K562 (cell line): Measurements from ENCODE around the gene KRTAP10-12. TPM values are rescaled to one million over a fixed set of nuclear protein-coding genes. Genes with fewer than 3 reads are reported as not detected.

Source experiments
- ATAC-seq: fragments of 200-7000 bp; cut with Tn5 transposase; 3 replicates; pipeline ENCODE4 v1.9.1; 2020; ENCODE audit warnings: moderate library complexity
- BruUV-seq: library from RNA; stranded (reverse); fragments of 400-500 nt; replicated peaks from 2 replicates; lab custom pipeline; 2021; lab: Mats Ljungman, UMichigan
- CTCF ChIA-PET: fragments of 300-600 bp; formaldehyde crosslinking; extraction: SDS; loops from one replicate; lab custom pipeline; 2021; ENCODE audit warnings: low intra/inter-chr PET ratio; lab: Yijun Ruan, JAX
- POLR2A ChIA-PET: fragments of 300-600, 350-650 bp; sonication (Branson Sonifier 250); formaldehyde crosslinking; extraction: SDS; loops from one replicate; lab custom pipeline; 2021; ENCODE audit warnings: antibody characterized with exemption, inconsistent platforms; lab: Yijun Ruan, JAX
- DNase-seq, 4 experiments: peaks; one replicate each; pipeline versions ENCODE4 v3.0.0 to v3.0.0-alpha.2; 2011 to 2018; ENCODE audit warnings: low spot score in 3 of 4, mixed read lengths in 3 of 4; ENCODE audit errors: extremely low read depth in 1 of 4
- FAIRE-seq: peaks from 2 replicates; lab custom pipeline; 2011; peaks lifted over from hg19 to GRCh38; lab: Jason Lieb, UNC
- H2AFZ ChIP-seq: 2 replicates; pipeline ENCODE4 v1.6.0; 2011; ENCODE audit warnings: low read depth, low read length, control low read depth, inconsistent platforms
- H3K27ac ChIP-seq: fragments of 200-600 bp; 3 replicates; pipeline ENCODE4 v1.8.0; 2011; ENCODE audit warnings: low read depth, mild to moderate bottlenecking, control low read depth, inconsistent platforms, low read length, moderate library complexity, mixed read lengths; ENCODE audit errors: extremely low read depth
- H3K27me3 ChIP-seq, 2 experiments: fragments of 300-600 bp in 1 of 2; 2 replicates in 1 of 2; 3 replicates in 1 of 2; pipeline versions ENCODE4 v1.6.0 to v1.8.0; 2011; ENCODE audit warnings: inconsistent platforms in 2 of 2, low read length in 2 of 2, mild to moderate bottlenecking in 1 of 2, mixed read lengths in 1 of 2, moderate library complexity in 1 of 2; ENCODE audit not compliant: control insufficient read depth in 2 of 2, insufficient read depth in 2 of 2
- H3K36me3 ChIP-seq: fragments of 300-600 bp; 3 replicates; pipeline ENCODE4 v1.8.0; 2011; ENCODE audit warnings: mild to moderate bottlenecking, low read length, inconsistent platforms; ENCODE audit not compliant: control insufficient read depth, insufficient read depth
- H3K4me1 ChIP-seq, 2 experiments: fragments of 200-600 bp in 1 of 2; replicated peaks in 1 of 2; 2 replicates in 1 of 2; 3 replicates in 1 of 2; pipeline versions ENCODE4 v1.5.1 to v1.8.0; 2011; ENCODE audit warnings: inconsistent platforms in 2 of 2, low read length in 2 of 2, mild to moderate bottlenecking in 1 of 2, mixed read lengths in 1 of 2, moderate library complexity in 1 of 2; ENCODE audit not compliant: control insufficient read depth in 2 of 2, insufficient read depth in 2 of 2
- H3K4me2 ChIP-seq: 2 replicates; pipeline ENCODE4 v1.6.1; 2011; ENCODE audit warnings: low read length, control low read depth, inconsistent platforms, mixed read lengths; ENCODE audit not compliant: insufficient read depth
- H3K4me3 ChIP-seq: fragments of 200-600 bp; sonication (generic), shearing (Covaris generic); 2 replicates; pipeline ENCODE4 v1.5.1; 2016; ENCODE audit warnings: control low read depth, inconsistent platforms
- H3K79me2 ChIP-seq: fragments of 200-600 bp; 3 replicates; pipeline ENCODE4 v1.8.0; 2011; ENCODE audit warnings: low read length, inconsistent platforms; ENCODE audit not compliant: control insufficient read depth, insufficient read depth
- H3K9ac ChIP-seq, 2 experiments: 2 replicates each; pipeline versions ENCODE4 v1.6.0 to v1.6.1; 2011; ENCODE audit warnings: low read depth in 2 of 2, low read length in 2 of 2, control low read depth in 1 of 2, inconsistent platforms in 1 of 2, mild to moderate bottlenecking in 1 of 2, mixed read lengths in 1 of 2; ENCODE audit not compliant: insufficient read depth in 1 of 2
- H3K9me1 ChIP-seq: one replicate; pipeline ENCODE4 v1.6.0; 2011; ENCODE audit warnings: inconsistent platforms, mild to moderate bottlenecking, low read length, moderate library complexity; ENCODE audit not compliant: control insufficient read depth, insufficient read depth
- H3K9me3 ChIP-seq: replicated peaks from 2 replicates; pipeline ENCODE4 v1.5.1; 2011; ENCODE audit warnings: low read depth, low read length, inconsistent platforms; ENCODE audit not compliant: control insufficient read depth, insufficient read depth
- H4K20me1 ChIP-seq: replicated peaks from 2 replicates; pipeline ENCODE4 v1.6.1; 2011; ENCODE audit warnings: low read length, inconsistent platforms, mixed read lengths; ENCODE audit not compliant: control insufficient read depth, insufficient read depth
- DNMT1 ChIP-seq: fragments of 450-650 bp; IDR thresholded peaks from 2 replicates; pipeline ENCODE4 v1.6.1; 2016; ENCODE audit warnings: antibody characterized with exemption, mild to moderate bottlenecking
- WGBS: fragments of 100-300 bp; shearing (Covaris generic); methylation state at CpG from one replicate; pipeline ENCODE4 v1.1.6; 2016; ENCODE audit warnings: low coverage, mixed read lengths; ENCODE audit not compliant: insufficient coverage; ENCODE audit errors: missing lambda C conversion rate; 5-methylcytosine and 5-hydroxymethylcytosine counted together
- in situ Hi-C: fragments of 300-500 bp; cut with MboI; formaldehyde crosslinking; loops from 4 replicates; pipeline ENCODE4 v1.15.0; 2018; ENCODE audit warnings: inconsistent platforms, mixed read lengths
- intact Hi-C: fragments of 100-400 bp; cut with micrococcal nuclease; formaldehyde crosslinking; loops from 2 replicates; pipeline ENCODE4 v1.14.2; 2022
- polyA plus RNA-seq, 8 experiments: library from polyadenylated mRNA; depleted of rRNA in 4 of 8; stranded (reverse) in 5 of 8; unstranded in 3 of 8; fragments of >200 nt; fragmentation: Nextera tagmentation in 2 of 8; fragmentation: Illumina TruSeq in 1 of 8; extraction: Ambion mirVana in 2 of 8; extraction: Trizol in 1 of 8; gene quantifications; 2 replicates each; pipeline versions ENCODE4 v1.2.1 to v1.2.3, GENCODE V29; 2011 to 2014; ENCODE audit warnings: inconsistent platforms in 1 of 8, missing spikeins in 1 of 8
- total RNA-seq, 7 experiments: library from RNA; depleted of rRNA in 6 of 7; stranded (reverse); fragments of >200 nt in 6 of 7; fragmentation: Illumina TruSeq in 2 of 7; extraction: Trizol in 2 of 7; gene quantifications; 2 replicates each; pipeline versions ENCODE4 v1.2.1 to v1.2.3, GENCODE V29; 2011 to 2021; ENCODE audit warnings: low replicate concordance in 1 of 7
- TF ChIP-seq, protein P1 (sequence below): fragments of 450-650 bp; IDR thresholded peaks from 2 replicates; pipeline ENCODE4 v1.6.1; 2017; ENCODE audit warnings: antibody characterized with exemption
- TF ChIP-seq, protein P2 (sequence below), 2 experiments: fragments of 150-350 bp in 1 of 2; IDR thresholded peaks; 2 replicates each; pipeline ENCODE4 v1.6.1; 2012 to 2016; ENCODE audit warnings: low read depth in 2 of 2, low read length in 2 of 2, mild to moderate bottlenecking in 1 of 2, moderate library complexity in 1 of 2

The KRTAP10-12 gene
- total and polyA plus RNA-seq, 9 of the 15 experiments (the other 6 are each of a cell fraction or from before 2014, with no cell fraction given), result not detected

DNA sequence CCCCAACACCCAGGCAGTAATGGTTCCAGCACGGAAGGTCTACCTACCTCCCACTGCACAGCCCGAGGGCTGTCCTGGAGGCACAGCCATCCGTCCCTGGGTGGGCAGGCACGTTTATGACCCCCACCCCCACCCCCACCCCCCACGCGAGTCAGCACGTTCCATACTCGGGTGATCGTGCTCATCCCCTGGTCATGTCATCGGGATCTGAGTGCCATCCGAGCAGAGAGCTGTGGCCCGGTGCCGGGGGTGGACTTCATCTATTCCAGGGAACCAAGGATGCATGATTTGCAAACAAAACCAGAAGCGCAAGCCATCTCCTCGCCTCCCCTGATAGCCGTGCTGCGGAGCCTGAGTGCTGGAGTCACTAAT is 13.3 kb downstream of the KRTAP10-12 start:
- Histone ChIP-seq H3K36me3 (no peaks in the 10 kb centered on the region), H3K4me2 (no peak overlapping the region), H3K27ac (no peak overlapping the region), H2AFZ (no peak overlapping the region), H3K4me1 (peaks cover 0 to 18% of the 10 kb centered on the region in 2 experiments; a peak in 1 of 5 replicates), H3K79me2 (no peaks in the 10 kb centered on the region), H3K9me3 (no peaks in the 10 kb centered on the region), H3K9ac (no peak overlapping the region), H3K27me3 (peaks cover 47 to 71% of the 10 kb centered on the region in 2 experiments; a peak in 4 of 5 replicates), H3K9me1 (no peaks in the 10 kb centered on the region), H3K4me3 (no peak overlapping the region), H4K20me1 (peaks cover 8% of the 10 kb centered on the region; the same call in 1 of the 2 replicates)
- 0% methylated on average over 14 of the region's 17 CpGs for WGBS
- ChIA-PET CTCF (no interaction called here), POLR2A (interaction anchor here (2.0 kb wide), 1 partner anchor 9 kb away, joined by 8 read pairs; no protein-coding TSS in a partner anchor)
- DNase-seq (no peak), FAIRE-seq (no peak), ATAC-seq (no peak)
- TF ChIP-seq DNMT1, result no peak
- TF ChIP-seq, protein P1, sequence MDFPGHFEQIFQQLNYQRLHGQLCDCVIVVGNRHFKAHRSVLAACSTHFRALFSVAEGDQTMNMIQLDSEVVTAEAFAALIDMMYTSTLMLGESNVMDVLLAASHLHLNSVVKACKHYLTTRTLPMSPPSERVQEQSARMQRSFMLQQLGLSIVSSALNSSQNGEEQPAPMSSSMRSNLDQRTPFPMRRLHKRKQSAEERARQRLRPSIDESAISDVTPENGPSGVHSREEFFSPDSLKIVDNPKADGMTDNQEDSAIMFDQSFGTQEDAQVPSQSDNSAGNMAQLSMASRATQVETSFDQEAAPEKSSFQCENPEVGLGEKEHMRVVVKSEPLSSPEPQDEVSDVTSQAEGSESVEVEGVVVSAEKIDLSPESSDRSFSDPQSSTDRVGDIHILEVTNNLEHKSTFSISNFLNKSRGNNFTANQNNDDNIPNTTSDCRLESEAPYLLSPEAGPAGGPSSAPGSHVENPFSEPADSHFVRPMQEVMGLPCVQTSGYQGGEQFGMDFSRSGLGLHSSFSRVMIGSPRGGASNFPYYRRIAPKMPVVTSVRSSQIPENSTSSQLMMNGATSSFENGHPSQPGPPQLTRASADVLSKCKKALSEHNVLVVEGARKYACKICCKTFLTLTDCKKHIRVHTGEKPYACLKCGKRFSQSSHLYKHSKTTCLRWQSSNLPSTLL, result no peak
- TF ChIP-seq, protein P2, sequence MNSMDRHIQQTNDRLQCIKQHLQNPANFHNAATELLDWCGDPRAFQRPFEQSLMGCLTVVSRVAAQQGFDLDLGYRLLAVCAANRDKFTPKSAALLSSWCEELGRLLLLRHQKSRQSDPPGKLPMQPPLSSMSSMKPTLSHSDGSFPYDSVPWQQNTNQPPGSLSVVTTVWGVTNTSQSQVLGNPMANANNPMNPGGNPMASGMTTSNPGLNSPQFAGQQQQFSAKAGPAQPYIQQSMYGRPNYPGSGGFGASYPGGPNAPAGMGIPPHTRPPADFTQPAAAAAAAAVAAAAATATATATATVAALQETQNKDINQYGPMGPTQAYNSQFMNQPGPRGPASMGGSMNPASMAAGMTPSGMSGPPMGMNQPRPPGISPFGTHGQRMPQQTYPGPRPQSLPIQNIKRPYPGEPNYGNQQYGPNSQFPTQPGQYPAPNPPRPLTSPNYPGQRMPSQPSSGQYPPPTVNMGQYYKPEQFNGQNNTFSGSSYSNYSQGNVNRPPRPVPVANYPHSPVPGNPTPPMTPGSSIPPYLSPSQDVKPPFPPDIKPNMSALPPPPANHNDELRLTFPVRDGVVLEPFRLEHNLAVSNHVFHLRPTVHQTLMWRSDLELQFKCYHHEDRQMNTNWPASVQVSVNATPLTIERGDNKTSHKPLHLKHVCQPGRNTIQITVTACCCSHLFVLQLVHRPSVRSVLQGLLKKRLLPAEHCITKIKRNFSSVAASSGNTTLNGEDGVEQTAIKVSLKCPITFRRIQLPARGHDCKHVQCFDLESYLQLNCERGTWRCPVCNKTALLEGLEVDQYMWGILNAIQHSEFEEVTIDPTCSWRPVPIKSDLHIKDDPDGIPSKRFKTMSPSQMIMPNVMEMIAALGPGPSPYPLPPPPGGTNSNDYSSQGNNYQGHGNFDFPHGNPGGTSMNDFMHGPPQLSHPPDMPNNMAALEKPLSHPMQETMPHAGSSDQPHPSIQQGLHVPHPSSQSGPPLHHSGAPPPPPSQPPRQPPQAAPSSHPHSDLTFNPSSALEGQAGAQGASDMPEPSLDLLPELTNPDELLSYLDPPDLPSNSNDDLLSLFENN (IDR thresholded peaks at IDR 0.05; ENCODE audit: low read depth in 2 of 2, low read length in 2 of 2), result no peak
- in situ Hi-C loops, result no loop called here
- no TSS peak for BruUV-seq
- intact Hi-C loops, result no loop called here
